Activated naive CD8-positive, alpha-beta T cell treated with anti-CD3 and anti-CD28 coated beads for 36 hours (primary cell): Measurements from ENCODE around the gene FRMPD3. TPM values are rescaled to one million over a fixed set of nuclear protein-coding genes. Genes with fewer than 3 reads are reported as not detected.
A peak's percentile ranks its signal among the peaks of the same experiment; 100 is the strongest.

Source experiments
- DNase-seq: peaks from one replicate; pipeline ENCODE4 v3.0.0; 2021
- H3K27ac Mint-ChIP-seq: one replicate; pipeline ENCODE4 v1.8.0; 2022; ENCODE audit warnings: mild to moderate bottlenecking, moderate library complexity, mixed read lengths
- H3K27me3 Mint-ChIP-seq: one replicate; pipeline ENCODE4 v1.8.0; 2022; ENCODE audit warnings: mild to moderate bottlenecking, mixed read lengths
- H3K36me3 Mint-ChIP-seq: one replicate; pipeline ENCODE4 v1.8.0; 2021; ENCODE audit warnings: mild to moderate bottlenecking, mixed read lengths
- H3K4me1 Mint-ChIP-seq: one replicate; pipeline ENCODE4 v1.8.0; 2021; ENCODE audit warnings: mixed read lengths
- H3K4me3 Mint-ChIP-seq: one replicate; pipeline ENCODE4 v1.8.0; 2022; ENCODE audit warnings: mild to moderate bottlenecking, moderate library complexity, mixed read lengths
- H3K9me3 Mint-ChIP-seq: one replicate; pipeline ENCODE4 v1.8.0; 2022; ENCODE audit warnings: mixed read lengths
- total RNA-seq, 2 experiments: library from RNA; stranded (reverse); gene quantifications; one replicate each; pipeline ENCODE4 v1.2.3, GENCODE V29; 2021

The FRMPD3 gene
- total RNA-seq = not detected

DNA sequence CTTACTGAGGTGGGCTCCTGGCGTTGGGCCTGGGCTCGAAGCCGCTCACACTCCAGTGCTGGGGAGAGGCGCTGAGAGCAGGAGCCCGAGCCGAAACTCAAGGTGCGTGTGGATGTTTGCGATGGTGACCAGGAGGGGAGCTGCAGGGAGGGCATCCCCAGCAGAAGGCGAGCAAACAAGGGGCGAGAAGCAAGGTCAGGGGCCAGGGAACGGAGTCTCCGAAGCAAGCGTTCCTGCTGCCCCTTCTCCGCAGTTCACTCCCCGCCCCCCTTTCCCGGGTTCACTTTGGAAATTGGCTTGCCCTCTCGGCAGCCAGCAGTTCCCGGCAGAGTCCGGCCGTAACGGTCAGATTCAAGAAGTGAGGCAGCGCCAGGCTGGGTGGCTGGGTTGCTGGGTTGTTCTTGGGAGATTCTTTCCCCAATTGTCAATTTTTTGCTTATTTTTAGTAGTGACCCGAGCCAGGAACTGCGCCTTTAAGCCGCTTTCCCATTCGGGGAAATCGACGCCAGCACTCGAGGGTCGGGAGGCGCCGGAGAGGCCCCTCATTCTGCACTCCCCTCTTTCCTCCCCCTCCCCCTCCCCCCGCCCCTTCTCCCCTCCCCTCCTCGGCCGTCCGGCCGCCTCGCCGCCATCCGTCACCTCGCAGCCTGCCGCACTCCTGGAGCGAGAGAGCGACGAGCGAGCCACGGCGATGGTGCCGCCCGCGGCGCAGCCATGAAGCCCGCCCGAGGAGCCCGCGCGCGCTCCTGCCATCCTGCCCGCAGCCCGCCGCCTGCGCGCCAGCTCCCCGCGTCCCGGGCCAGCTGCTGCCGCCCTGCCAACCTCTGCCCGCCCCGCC, at the start of gene FRMPD3:
Gene FRMPD3, plus strand, starts transcription at position 655 of the 838 bp plus-strand sequence. CDS start 76,937 bp downstream, outside the sequence.
- DNase-seq = peak; percentile 5
- H3K27me3 Mint-ChIP-seq = peaks cover 45% of the 10 kb centered on the region
- no peak within 1 kb of the TSS for H3K27ac Mint-ChIP-seq
- H3K4me1 Mint-ChIP-seq = peaks cover 14% of the 10 kb centered on the region
- H3K36me3 Mint-ChIP-seq = no peaks in the 10 kb centered on the region
- H3K9me3 Mint-ChIP-seq = no peaks in the 10 kb centered on the region
- peak within 1 kb of the TSS; percentile 66 for H3K4me3 Mint-ChIP-seq

DNA sequence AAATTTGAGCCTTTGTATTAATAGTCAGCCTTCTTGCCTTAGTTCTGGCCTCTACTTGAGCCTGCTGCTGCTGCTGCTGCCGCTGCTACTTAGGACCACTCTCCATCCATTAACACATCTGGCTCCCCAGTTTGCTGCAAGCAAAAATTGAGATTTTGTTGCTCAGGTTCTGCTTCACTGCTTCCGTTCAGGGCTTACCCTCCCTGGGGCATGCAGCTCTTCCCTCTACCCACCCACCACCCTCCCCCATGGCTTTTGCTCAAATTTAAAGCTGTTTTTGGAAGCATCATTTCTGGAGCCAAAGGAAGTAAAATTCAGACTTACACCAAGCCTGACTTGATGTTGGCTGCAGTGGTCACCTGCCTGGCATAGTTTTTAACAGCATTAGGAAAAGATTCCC, 28.9 kb upstream of the FRMPD3 start:
- H3K4me1 Mint-ChIP-seq = no peaks in the 10 kb centered on the region
- no peak for DNase-seq
- H3K9me3 Mint-ChIP-seq = no peaks in the 10 kb centered on the region
- H3K36me3 Mint-ChIP-seq = no peaks in the 10 kb centered on the region
- H3K27ac Mint-ChIP-seq = no peak overlapping the region
- H3K27me3 Mint-ChIP-seq = peaks cover 3% of the 10 kb centered on the region
- H3K4me3 Mint-ChIP-seq = no peak overlapping the region

DNA sequence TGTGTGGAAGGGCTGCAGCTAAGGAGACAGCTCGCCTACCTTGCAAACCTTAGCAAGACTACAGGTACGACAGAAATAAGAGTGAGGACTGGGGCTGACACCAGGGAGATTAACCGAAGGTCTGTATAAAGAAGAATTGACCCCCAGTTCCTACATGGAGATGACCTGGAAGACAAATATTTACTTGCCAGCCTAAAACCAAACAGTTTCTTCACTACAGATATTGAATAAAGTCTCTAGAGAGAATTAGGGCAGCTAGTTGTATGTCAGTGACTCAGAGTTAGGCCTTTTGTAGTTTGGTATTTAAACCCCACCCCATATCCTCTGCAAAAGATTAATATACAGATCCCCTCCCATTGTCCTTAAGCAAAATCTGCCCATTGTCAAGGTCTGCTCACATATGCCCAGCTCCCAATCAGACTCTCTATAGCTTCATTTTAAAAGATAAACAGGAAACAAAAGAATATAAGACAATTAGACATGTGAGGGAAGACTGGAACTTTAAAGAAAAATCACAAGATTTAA, 28.1 kb upstream of the FRMPD3 start:
- H3K4me1 Mint-ChIP-seq = no peaks in the 10 kb centered on the region
- no peaks in the 10 kb centered on the region for H3K36me3 Mint-ChIP-seq
- DNase-seq = no peak
- H3K4me3 Mint-ChIP-seq = no peak overlapping the region
- no peaks in the 10 kb centered on the region for H3K9me3 Mint-ChIP-seq
- peaks cover 3% of the 10 kb centered on the region for H3K27me3 Mint-ChIP-seq
- H3K27ac Mint-ChIP-seq = no peak overlapping the region

DNA sequence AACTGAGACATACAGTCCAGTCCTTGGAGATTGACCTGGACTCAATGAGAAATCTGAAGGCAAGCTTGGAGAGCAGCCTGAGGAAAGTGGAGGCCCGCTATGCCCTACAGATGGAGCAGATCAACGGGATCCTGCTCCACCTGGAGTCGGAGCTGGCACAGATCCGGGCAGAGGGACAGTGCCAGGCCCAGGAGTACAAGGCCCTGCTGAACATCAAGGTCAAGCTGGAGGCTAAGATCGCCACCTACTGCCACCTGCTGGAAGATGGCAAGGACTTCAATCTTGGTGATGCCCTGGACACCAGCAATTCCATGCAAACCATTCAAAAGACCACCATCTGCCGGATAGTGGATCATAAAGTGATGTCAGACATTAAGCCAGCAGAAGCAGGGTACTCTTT, 20.4 kb upstream of the FRMPD3 start:
- peak; percentile 9 for DNase-seq
- Mint-ChIP-seq H3K9me3 (no peaks in the 10 kb centered on the region), H3K36me3 (no peaks in the 10 kb centered on the region), H3K27ac (no peak overlapping the region), H3K4me3 (no peak overlapping the region), H3K27me3 (no peaks in the 10 kb centered on the region), H3K4me1 (no peaks in the 10 kb centered on the region)

DNA sequence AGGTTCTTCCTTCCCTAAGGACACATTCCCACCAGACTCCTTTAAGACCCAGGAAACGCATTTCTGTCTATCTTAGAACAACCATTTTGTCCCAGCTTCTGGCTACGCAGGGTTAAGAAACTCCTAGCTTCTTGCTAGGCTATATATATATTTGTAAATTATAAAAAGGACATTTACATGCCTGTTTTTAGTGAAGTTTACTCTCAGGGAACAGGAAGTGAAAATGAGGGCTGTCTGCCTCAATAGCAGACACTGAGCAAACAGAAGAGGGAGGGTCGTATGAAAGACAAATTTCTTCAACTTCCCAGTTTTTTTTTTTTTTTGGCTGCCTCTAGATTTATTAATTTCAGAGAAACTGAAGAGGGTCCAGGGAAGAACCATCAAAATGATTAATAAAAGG, 9.3 kb upstream of the FRMPD3 start:
- no peak for DNase-seq

DNA sequence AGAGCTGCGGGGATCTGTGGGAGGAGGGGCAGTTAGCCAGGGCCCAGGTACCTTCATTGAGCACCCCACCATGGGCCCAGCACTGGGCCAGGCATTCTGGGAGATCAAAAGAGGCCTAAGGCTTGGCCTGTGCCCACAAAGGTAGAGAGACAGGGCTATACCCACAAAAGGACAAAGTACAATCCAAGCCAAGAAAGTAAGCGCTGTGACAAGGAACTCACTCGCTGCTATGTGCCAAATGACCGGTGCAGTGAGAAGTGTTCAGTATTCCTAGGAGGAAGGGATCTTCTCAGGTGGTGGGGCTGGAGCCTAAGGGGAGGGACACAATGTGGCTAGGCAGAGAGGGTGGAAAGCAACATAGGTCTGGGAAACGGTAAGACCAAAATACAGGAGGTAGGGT, 8.8 kb upstream of the FRMPD3 start:
- H3K27ac Mint-ChIP-seq = no peak overlapping the region
- no peaks in the 10 kb centered on the region for H3K27me3 Mint-ChIP-seq
- DNase-seq = no peak
- no peak overlapping the region for H3K4me3 Mint-ChIP-seq
- no peaks in the 10 kb centered on the region for H3K4me1 Mint-ChIP-seq
- no peaks in the 10 kb centered on the region for H3K9me3 Mint-ChIP-seq
- no peaks in the 10 kb centered on the region for H3K36me3 Mint-ChIP-seq

More for the DNA sequence above, 9.3 kb upstream of the FRMPD3 start:
- Mint-ChIP-seq H3K4me3 (no peak overlapping the region), H3K9me3 (no peaks in the 10 kb centered on the region), H3K27ac (no peak overlapping the region), H3K4me1 (no peaks in the 10 kb centered on the region), H3K27me3 (no peaks in the 10 kb centered on the region), H3K36me3 (no peaks in the 10 kb centered on the region)

DNA sequence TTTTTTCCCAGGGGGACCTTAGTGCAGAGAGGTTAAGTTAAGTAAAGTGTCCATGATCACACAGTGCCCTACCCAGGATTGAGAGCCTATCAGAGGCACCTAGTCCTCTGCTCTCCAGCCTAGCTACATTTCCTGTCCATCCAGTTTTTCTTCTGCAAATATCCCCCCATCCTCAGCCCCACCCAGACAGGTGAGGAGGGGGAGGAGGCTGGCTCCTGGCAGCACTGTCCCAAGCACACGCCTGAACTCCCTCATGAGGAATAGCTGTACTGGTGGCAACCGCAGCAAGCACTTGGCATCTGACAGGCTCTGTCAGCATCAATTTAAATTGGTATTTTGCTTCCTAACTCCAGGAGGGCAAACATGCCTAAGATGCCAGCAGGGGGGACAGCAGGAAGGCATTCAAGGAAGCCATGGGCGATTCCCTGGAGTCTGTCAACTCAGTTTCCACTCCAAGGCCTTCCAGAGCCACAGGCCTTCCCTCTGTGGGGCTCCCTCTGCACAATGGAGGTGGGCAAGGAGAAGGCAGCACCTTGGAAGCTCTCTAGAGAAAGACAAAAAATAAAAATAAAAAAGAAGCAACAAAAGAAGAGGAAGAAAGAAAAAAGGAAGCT, 6.4 kb upstream of the FRMPD3 start:
- Mint-ChIP-seq H3K4me3 (no peak overlapping the region), H3K27me3 (peaks cover 4% of the 10 kb centered on the region), H3K36me3 (no peaks in the 10 kb centered on the region), H3K4me1 (no peaks in the 10 kb centered on the region), H3K27ac (no peak overlapping the region), H3K9me3 (no peaks in the 10 kb centered on the region)
- no peak for DNase-seq

DNA sequence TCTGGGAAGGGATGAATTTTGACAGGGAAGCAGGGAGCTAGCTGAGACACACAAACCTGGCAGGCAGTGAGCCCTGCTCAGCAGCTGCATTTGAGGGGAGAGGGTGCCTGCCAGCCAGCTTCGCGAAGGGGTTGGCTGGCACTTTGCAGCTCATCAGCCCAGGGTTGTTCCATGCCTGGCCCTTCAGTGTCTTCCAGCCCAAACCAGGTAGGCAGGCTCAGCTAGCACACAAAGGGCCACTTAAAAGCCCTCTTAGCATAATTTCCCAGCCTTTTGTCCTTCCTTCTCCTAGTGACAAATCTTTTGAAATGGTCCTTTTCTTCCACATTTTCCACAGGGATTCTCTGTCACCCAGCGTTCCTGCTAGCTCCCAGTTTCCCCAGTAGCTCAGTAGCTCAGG, 4.3 kb upstream of the FRMPD3 start:
- no peaks in the 10 kb centered on the region for H3K9me3 Mint-ChIP-seq
- no peak overlapping the region for H3K27ac Mint-ChIP-seq
- no peak overlapping the region for H3K4me3 Mint-ChIP-seq
- H3K4me1 Mint-ChIP-seq = peaks cover 5% of the 10 kb centered on the region
- H3K36me3 Mint-ChIP-seq = no peaks in the 10 kb centered on the region
- DNase-seq = no peak
- peaks cover 15% of the 10 kb centered on the region for H3K27me3 Mint-ChIP-seq

DNA sequence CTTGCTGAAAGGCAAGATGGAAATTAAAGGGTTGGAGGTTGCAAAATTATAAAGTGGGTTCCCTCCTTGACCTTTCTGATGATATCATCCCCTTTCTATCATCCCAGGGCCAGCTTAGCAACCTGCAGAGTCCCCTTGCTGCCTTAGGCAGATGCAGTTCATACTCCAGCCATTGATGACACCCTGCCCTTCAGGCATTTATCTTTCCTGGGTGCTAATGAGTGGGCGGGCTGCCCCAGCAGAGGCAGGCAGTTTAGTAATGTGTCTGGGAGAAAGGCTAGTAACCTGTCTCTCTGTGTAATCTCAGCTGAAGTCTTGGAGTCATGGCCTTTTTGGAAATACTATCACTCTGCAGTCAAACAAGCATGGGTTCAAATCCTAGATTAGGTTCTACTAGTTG, 3.8 kb upstream of the FRMPD3 start:
- H3K36me3 Mint-ChIP-seq = no peaks in the 10 kb centered on the region
- DNase-seq = no peak

DNA sequence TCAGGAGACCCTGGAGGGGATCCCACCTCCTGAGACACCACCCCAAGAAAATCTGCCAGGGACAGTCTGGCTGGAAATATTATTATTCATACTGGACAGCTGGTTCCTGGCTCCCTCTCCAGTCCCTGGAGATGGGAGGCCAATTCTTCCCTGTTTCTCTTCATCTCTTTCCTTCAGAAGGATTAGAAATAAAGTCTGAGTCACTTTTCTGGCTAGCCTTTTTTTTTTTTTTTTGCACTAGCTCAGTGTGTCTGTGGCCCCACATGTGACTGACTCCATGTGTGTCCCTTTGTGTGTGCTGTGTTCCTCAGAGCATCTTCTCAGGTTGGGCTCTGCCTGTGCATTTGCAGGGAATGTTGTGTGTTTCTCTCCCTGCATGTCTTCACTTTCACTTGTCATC, 1.8 kb upstream of the FRMPD3 start:
- peaks cover 14% of the 10 kb centered on the region for H3K4me1 Mint-ChIP-seq
- DNase-seq = no peak
- no peak overlapping the region for H3K4me3 Mint-ChIP-seq
- no peaks in the 10 kb centered on the region for H3K9me3 Mint-ChIP-seq
- peaks cover 38% of the 10 kb centered on the region for H3K27me3 Mint-ChIP-seq
- no peaks in the 10 kb centered on the region for H3K36me3 Mint-ChIP-seq
- H3K27ac Mint-ChIP-seq = no peak overlapping the region

More for the DNA sequence above, 3.8 kb upstream of the FRMPD3 start:
- Mint-ChIP-seq H3K4me3 (no peak overlapping the region), H3K9me3 (no peaks in the 10 kb centered on the region), H3K27ac (no peak overlapping the region), H3K4me1 (peaks cover 8% of the 10 kb centered on the region), H3K27me3 (peaks cover 20% of the 10 kb centered on the region)

DNA sequence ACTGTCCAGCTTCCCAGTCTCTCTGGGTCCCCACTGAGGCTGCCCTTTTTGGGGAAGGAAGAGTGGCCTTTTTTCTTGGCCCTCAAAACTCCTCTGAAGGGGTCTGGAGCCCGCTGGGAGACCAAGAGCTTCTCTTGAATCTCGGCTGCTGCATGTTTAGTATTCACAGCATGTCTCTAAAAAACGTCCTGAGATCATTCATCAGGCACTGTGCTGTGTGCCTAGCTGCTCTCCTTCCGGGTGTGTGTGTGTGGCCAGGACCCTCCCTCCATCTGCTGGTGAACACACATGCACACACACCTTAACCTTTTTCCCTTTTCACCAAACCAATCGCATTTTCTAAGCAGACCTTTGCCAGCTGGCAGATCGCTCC, 841 bp upstream of the FRMPD3 start:
- Mint-ChIP-seq H3K4me3 (peak overlapping the region; percentile 66), H3K9me3 (no peaks in the 10 kb centered on the region), H3K27me3 (peaks cover 45% of the 10 kb centered on the region), H3K4me1 (peaks cover 14% of the 10 kb centered on the region), H3K27ac (no peak overlapping the region), H3K36me3 (no peaks in the 10 kb centered on the region)
- no peak for DNase-seq

DNA sequence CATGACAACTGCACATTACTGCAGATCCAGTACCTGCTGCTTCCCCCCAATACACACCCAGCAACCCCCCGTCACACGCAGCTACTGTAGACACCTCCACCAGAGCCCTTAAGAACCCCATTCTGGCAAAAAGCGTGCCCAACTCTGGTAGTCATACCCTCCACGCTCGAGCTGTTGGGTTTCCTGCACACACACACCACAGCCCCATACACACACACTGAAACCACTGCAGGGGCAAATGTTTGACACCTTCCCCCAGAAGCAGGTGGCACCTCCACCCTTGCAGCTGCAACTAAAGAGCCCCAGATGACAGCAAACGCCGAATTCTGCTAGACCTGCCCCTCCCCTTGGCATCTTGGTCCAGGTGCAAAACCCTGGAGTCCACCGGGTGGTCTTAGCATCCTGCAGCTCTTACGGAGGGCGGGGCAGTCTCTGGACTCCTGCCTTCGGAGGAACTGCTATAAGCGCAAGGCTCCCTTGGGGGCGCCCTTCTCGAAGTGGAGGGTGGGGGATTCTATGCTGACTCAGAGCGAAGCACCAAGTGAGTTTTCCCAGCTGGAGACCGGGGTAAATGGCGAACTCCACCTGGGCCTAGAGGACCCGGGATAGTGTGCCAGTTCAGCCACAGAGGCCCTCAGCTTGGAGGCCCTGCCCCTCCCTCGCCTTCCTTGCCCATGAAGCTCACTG, 1.5 kb downstream of the FRMPD3 start:
- no peak overlapping the region for H3K27ac Mint-ChIP-seq

DNA sequence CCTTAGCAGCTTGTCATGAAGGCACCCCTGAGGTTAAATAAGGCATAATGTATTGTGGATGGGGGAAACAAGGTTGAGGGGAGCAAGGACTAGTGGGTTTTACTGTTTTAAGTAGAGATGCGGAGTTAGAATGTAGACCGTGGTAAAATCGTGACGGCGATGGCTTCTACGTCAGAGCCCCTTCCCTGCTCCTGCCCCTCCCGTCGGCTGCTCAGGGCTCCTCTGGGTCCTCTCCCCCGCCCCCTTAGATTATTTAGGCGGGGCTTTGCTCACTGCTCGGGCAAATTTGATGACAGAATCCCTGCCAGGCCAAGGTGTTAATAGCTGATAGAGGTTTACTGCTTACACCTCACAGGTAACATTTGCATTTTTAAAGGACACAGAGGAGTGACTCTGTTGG, 2.3 kb downstream of the FRMPD3 start:
- Mint-ChIP-seq H3K4me1 (peaks cover 14% of the 10 kb centered on the region), H3K4me3 (no peak overlapping the region), H3K36me3 (no peaks in the 10 kb centered on the region), H3K9me3 (no peaks in the 10 kb centered on the region), H3K27me3 (peaks cover 49% of the 10 kb centered on the region), H3K27ac (no peak overlapping the region)
- DNase-seq = no peak

More for the DNA sequence above, 1.5 kb downstream of the FRMPD3 start:
- Mint-ChIP-seq H3K36me3 (no peaks in the 10 kb centered on the region), H3K27me3 (peaks cover 45% of the 10 kb centered on the region), H3K4me1 (peaks cover 14% of the 10 kb centered on the region), H3K9me3 (no peaks in the 10 kb centered on the region), H3K4me3 (peak overlapping the region; percentile 33)
- DNase-seq = peak; percentile 14

DNA sequence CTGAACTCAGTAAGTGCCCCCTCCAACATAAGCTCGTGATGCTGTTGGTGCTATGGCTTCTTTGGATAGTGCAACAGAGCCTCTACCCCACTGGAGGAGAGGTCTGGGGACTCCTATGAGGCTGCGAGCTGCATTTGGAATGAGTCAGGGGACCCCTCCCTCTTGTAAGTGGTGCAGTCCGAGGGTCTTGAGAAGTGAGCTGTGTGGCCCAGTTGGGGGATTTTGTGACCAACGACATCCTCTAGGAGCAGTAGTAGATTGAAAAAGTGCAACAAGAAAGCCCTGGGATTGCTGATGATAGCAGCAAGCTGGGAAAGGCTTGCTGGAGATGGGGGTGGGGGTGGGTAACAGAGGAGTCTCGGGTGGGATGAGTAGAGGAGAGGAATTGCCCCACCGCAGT, 3.1 kb downstream of the FRMPD3 start:
- H3K27ac Mint-ChIP-seq = no peak overlapping the region
- H3K4me1 Mint-ChIP-seq = peaks cover 14% of the 10 kb centered on the region
- peaks cover 56% of the 10 kb centered on the region for H3K27me3 Mint-ChIP-seq
- no peaks in the 10 kb centered on the region for H3K9me3 Mint-ChIP-seq
- H3K36me3 Mint-ChIP-seq = no peaks in the 10 kb centered on the region
- H3K4me3 Mint-ChIP-seq = no peak overlapping the region
- DNase-seq = no peak

DNA sequence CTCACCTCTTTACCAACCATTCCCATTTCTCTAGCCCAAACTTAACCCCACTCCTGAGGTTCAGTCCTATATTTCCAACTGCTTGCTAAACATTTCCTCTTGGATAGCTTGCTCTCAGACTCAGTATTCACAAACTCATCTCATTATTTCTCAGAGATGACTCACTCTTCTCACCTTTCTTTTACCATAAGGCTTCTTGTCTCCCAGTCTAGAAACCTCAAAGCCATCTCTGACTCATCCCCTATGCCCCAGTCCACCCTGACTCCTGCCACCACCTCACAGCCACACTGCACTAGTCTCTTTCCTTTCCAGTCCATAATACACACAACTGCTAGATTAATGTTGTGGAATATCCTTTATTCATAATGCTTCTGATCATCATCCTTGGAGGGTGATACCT, 4.8 kb downstream of the FRMPD3 start:
- H3K9me3 Mint-ChIP-seq = no peaks in the 10 kb centered on the region
- peaks cover 53% of the 10 kb centered on the region for H3K27me3 Mint-ChIP-seq
- H3K4me1 Mint-ChIP-seq = peaks cover 10% of the 10 kb centered on the region
- H3K27ac Mint-ChIP-seq = no peak overlapping the region
- H3K4me3 Mint-ChIP-seq = no peak overlapping the region
- DNase-seq = peak; percentile 41
- no peaks in the 10 kb centered on the region for H3K36me3 Mint-ChIP-seq
